Myocyte (in vitro differentiated cells): Measurements from ENCODE around the gene METTL21C. TPM values are rescaled to one million over a fixed set of nuclear protein-coding genes. Genes with fewer than 3 reads are reported as not detected.
A peak's percentile ranks its signal among the peaks of the same experiment; 100 is the strongest.

Source experiments
- DNase-seq: peaks from one replicate; pipeline ENCODE4 v3.0.0-alpha.2; 2012; ENCODE audit warnings: low read depth
- total RNA-seq: library from RNA; depleted of rRNA; stranded (reverse); fragments of >200 nt; gene quantifications from 2 replicates; pipeline ENCODE4 v1.2.3, GENCODE V29; 2014

Gene METTL21C
- total RNA-seq, 1 donor from 2014 or later, result not detected

GRCh38 chr13:102667911-102668310 is 26.9 kb downstream of the METTL21C start:
- DNase-seq, result no peak

GRCh38 chr13:102667023-102667422 is 27.8 kb downstream of the METTL21C start:
- no peak for DNase-seq

DNA sequence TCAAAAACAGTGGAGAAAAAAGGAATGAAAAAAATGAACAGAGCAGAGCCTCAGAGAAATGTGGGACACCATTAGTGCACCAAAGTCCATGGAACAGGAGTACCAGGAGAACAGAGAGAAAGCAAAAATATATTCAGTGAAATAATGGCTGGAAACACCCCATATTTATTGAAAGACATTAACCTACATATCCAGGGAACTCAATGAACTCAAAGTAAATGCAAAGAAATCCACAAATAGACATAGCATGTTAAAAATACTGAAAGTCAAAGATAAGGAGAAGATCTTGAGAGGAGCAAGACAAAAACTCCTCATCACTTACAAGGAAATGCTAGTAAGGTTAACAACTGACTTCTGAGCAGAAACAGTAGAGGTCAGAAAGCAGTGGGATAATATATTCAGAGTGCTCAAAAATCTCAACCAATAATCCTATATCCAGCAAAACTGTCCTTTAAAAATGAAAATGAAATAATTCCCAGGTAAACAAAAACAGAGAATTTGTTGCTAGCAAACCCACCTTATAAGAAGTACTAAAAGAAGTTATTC is 35.6 kb downstream of the METTL21C start:
- DNase-seq, result no peak

GRCh38 chr13:102658660-102659059 is 36.2 kb downstream of the METTL21C start:
- DNase-seq, result no peak

DNA sequence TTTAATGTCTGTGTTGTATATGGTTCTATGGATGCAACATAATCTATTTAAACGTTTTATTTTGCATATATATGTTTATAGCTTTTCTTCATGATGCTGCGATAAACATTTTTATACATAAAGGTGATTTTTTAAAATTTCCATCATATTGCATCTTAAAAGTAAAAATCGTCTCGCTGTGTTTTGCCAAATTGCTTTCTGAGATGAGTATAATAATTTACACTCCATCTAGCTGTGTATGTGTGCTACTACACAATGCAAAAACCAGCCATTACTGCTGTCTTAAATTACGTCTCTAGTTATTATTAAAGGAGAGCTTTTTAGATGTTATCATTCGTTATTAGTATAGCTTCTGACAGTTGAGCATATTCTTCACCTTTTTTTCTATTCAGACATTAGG is 37.2 kb downstream of the METTL21C start:
- no peak for DNase-seq

DNA sequence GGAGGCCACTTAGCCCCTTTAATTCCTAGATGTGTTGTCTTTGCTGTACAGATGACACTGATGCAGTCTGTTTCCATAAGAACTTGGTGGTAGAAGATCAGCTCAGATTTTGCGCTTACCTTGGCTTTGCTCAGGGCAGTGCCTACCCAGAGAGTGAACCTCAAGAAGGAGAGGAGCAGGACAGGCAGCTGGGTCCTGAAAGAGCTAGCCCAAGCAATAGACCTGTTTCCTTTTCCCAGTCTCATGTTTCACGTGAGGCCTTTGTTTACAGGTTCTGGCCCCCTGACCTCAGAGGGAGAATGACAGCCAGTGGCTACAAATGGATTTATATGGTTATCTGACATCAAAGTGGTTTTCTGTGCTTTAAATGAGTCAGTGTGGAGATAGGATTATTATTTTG is 40.1 kb downstream of the METTL21C start:
- no peak for DNase-seq

DNA sequence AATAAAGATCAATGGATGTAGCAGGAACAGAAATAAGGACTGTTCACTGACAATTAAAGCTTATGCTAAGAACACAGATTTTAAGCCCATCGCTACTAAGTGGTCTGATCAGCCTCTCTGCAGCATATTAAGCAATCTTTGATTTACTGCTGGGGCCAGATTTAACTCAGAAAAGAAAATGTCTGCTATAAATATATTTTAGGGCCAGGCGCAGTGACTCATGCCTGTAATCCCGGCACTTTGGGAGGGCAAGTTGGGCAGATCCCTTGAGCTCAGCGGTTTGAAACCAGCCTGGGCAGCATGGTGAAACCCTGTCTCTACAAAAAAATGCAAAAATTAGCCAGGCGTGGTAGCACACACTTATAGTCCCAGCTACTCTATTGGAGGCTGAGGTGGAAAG is 43.0 kb downstream of the METTL21C start:
- DNase-seq, result peak; percentile 80

GRCh38 chr13:102651392-102651791 is 43.5 kb downstream of the METTL21C start:
- no peak for DNase-seq

- DNase-seq, result peak; percentile 22
Measured at GRCh38 chr13:102650444-102650843, 44.4 kb downstream of the METTL21C start.

DNA sequence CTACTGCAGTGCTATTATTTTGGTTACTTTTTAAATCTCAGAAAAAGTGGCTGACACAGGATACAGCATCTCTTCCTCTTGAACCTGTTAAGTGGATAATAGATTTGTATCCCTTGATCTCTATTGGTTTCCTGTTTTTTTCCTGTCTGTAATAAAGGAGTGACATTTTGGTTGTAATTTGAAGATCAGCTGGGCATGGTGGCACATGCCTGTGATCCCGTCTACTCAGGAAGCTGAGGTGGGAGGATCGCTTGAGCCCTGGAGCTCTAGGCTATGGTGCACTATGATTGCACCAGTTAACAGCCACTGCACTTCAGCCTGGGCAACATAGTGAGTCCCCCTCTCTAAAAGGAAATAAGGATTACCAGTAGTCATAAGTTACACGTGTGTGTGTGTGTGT is 46.8 kb downstream of the METTL21C start:
- DNase-seq, result no peak

DNA sequence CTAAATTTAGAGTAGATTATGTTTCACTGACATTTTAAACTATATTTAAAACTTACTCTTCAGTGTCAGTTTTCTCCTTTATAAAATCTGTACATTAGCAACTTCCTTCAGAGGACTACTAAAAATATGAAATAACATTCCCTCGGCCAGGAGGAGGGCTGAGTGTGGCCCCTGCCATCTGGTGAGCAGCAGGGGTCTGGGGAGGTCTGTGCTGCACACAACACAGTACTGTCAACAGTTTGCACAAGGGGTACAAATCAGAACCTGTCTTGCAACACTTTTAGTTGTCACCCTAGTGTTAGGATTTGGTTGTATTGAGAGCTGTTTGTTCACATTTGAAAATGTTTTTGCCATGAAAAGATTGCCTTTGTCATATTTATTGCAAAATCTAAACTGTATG is 49.1 kb downstream of the METTL21C start:
- DNase-seq, result no peak

DNA sequence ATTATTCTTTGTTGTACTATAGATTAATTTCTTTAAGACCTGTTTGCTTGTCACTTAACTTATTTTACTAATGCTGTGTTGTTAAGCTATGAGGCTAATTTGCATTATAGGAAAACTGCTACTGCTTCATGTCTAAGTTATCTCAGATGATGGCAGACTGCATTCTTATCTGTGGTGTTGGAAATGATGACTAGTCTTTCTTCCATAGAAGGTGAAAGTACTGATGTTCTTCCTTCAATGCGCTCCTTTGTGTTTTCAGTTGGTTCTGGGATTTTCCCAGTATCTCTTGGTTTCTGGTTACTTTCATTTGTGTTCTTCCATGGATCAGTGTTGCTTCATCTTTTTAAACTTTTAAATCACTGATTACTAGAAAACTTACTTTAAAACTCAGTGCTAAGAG is 51.2 kb downstream of the METTL21C start:
- no peak for DNase-seq

DNA sequence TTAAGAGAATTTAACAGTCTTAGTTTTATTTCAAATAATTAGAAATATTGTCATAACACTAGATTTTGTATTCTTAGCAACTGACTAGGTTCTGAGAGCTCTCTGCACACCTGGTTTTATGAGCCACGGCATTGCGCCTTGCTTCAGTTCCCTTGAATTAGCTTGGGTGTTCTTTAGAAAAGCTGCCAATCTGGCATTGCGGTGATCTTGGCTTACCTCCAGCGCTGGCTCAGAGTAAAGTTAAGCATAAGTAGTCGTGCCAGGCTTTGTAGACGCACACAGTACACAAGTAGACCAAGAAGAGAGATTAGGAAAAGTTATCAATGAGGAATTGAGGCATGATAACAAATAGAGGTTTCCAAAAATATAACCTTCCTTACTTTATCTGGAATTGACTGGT is 52.4 kb downstream of the METTL21C start:
- DNase-seq, result no peak

DNA sequence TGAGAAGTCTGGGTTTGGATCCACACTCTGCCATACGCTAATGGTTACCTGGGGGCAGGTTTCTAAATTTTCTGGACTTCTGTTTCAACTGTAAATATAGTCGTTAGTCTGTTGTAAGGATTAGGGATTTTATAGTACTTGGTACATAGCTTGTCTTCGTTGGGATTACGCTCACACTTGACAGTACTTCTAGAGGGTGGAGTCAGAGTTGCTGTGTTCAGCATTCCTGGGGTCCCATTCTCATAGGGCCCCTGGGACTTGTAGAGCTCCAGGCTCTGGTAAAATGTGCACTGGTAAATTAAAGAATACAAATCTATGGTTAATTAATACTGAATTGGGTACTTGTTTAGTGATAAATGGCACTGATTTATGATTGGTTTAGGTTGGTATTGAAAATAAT is 52.8 kb downstream of the METTL21C start:
- no peak for DNase-seq

DNA sequence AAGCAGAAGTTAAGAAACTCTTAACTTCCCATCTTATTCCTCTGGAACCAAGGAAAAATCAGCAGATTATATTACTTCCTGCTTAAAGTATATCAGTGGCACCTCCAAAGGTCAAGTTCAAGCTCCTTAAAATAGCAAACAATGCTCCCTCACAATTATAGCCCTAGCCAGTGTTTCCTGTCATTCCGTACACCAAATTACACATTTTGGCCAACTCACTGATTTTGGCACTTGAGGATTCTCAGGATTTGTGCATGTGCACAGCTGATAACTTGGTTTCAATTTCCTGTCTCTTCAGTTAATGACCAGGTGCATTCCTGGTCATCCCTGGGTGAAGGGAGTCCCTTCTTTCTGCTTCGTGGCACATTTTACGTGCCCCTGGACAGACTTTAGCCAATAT is 56.1 kb downstream of the METTL21C start:
- no peak for DNase-seq

Other genes starting within 250 kb of the METTL21C start
- gene TPP2, start 98.1 kb downstream of the METTL21C start, total RNA-seq, result 49.3 and 54.6 TPM in 2 replicates
- gene TEX30, start 78.7 kb upstream of the METTL21C start, total RNA-seq, result 11.6 and 17.6 TPM in 2 replicates
- 9.3 and 9.7 TPM in 2 replicates for gene POGLUT2, start 103.9 kb upstream of the METTL21C start, total RNA-seq
- gene BIVM, start 104.1 kb upstream of the METTL21C start, total RNA-seq, result 50.8 and 56.3 TPM in 2 replicates
- 63.0 and 64.9 TPM in 2 replicates for gene ERCC5, start 151.0 kb upstream of the METTL21C start, total RNA-seq